GM19463 (cell line): ENCODE results near the gene ATP8A2.
"Not testable (repeated sequence)": the region's sequence is repeated elsewhere in the genome, so short reads cannot be mapped to it uniquely, and the experiment has no call there.

ENCODE experiments used
- ATAC-seq: cut with Tn5 transposase; IDR thresholded peaks from one replicate; pipeline ENCODE4 v1.9.1; 2021; ENCODE audit warnings: mild to moderate bottlenecking, moderate library complexity; ENCODE audit not compliant: unreplicated experiment

ATP8A2 gene

GRCh38 chr13:26053418-26053980 is 681.7 kb downstream of the ATP8A2 start:
- ATAC-seq: no peak

- no peak for ATAC-seq
Measured at GRCh38 chr13:26054896-26055295, 683.1 kb downstream of the ATP8A2 start.

- no peak for ATAC-seq
Measured at GRCh38 chr13:26058704-26059103, 686.9 kb downstream of the ATP8A2 start.

- no peak for ATAC-seq
Measured at GRCh38 chr13:26060357-26060756, 688.6 kb downstream of the ATP8A2 start.

- no peak for ATAC-seq
Measured at GRCh38 chr13:26061256-26061655, 689.5 kb downstream of the ATP8A2 start.

- ATAC-seq: no peak
Measured at GRCh38 chr13:26061947-26062346, 690.2 kb downstream of the ATP8A2 start.

GRCh38 chr13:26062853-26063444 is 691.2 kb downstream of the ATP8A2 start:
- ATAC-seq: no peak

GRCh38 chr13:26066492-26066891 is 694.7 kb downstream of the ATP8A2 start:
- not testable (repeated sequence) for ATAC-seq

- no peak for ATAC-seq
Measured at GRCh38 chr13:26067601-26068000, 695.8 kb downstream of the ATP8A2 start.

GRCh38 chr13:26068372-26068771 is 696.6 kb downstream of the ATP8A2 start:
- ATAC-seq: not testable (repeated sequence)

- not testable (repeated sequence) for ATAC-seq
Measured at GRCh38 chr13:26069642-26070041, 697.9 kb downstream of the ATP8A2 start.

- no peak for ATAC-seq
Measured at GRCh38 chr13:26071691-26072090, 699.9 kb downstream of the ATP8A2 start.

- not testable (repeated sequence) for ATAC-seq
Measured at GRCh38 chr13:26072335-26072734, 700.6 kb downstream of the ATP8A2 start.

- ATAC-seq: no peak
Measured at GRCh38 chr13:26074706-26075105, 702.9 kb downstream of the ATP8A2 start.
